ENCODE measurements around the gene KLF1. TPM values are rescaled to one million over a fixed set of nuclear protein-coding genes. Genes with fewer than 3 reads are reported as not detected.
"Not testable (repeated sequence)": the region's sequence is repeated elsewhere in the genome, so short reads cannot be mapped to it uniquely, and the experiment has no call there.

The KLF1 gene
- total RNA-seq, 4 donors from 2014 or later = not detected

DNA sequence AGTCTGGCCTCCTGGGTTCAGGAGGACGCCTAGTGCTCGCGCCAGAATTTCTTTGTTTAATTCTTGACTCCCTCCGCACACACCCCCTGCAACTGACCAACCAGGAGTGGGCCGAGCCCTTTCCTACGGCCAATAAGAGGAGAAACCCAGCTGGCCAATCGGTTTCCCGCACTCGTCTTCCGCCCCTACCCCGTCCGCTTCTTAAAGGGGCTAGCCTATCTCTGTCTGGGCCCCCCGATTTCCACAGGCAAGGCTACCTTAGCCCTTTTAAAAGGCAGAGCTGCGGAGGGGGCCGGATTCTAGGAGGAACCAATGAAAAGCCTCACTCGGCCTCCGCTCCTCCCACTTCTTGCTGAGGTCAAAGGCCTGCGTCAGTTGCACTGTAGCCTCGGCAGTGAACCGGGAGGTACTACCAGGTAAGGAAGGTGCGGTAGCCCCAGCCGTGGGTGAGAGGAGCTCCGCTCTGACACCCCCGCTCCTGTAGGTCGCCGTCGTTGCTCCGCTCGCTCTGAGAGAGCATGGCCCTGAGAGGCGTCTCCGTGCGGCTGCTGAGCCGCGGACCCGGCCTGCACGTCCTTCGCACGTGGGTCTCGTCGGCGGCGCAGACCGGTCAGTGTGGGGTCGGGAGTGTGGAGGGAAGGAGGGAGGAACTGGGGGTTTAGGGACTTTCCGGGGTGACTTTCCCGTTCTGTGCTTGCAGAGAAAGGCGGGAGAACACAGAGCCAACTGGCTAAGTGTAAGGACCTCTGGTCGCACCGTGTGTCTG lies 4.0 kb upstream of the KLF1 start, which contains the start of gene GCDH:
Gene GCDH, plus strand, starts transcription at position 374 of the 766 bp plus-strand sequence. Its CDS starts 145 bp downstream, at position 519.
- peak; percentile 99 for DNase-seq (ENCODE audit: low spot score in 2 of 2)

DNA sequence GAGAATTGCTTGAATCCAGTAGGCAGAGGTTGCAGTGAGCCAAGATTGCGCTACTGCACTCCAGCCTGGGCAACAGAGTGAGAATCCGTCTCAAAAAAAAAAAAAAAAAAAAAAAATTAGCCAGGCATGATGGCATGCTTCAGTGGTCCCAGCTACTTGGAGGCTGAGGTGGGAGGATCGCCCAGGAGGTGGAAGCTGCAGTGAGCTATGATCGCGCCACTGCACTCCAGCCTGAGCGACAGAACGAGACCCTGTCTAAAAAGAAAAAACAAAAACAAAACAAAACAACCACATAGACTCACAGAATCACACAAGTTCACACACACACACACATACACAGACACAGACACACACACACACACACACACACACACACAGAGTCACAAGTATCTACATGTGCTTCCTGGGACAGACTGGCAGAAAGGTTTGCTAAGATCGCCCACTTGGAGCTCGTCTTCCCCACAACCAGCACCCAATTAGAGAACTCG lies 3.3 kb upstream of the KLF1 start:
- Histone ChIP-seq H3K4me3 (peak overlapping the region; percentile 89), H3K36me3 (peaks cover 14% of the 10 kb centered on the region), H3K27ac (peak overlapping the region; percentile 59), H3K4me1 (peaks cover 26% of the 10 kb centered on the region)
- not testable (repeated sequence) for H3K27me3 ChIP-seq; H3K9me3 ChIP-seq; DNase-seq (ENCODE audit: low spot score in 2 of 2)
- 36% methylated on average over 10 of the region's 10 CpGs for WGBS

More for the DNA sequence above, 4.0 kb upstream of the KLF1 start, which contains the start of gene GCDH:
- H3K36me3 ChIP-seq = peaks cover 16% of the 10 kb centered on the region
- peaks cover 3% of the 10 kb centered on the region for H3K27me3 ChIP-seq
- no peaks in the 10 kb centered on the region for H3K9me3 ChIP-seq
- peaks cover 20% of the 10 kb centered on the region for H3K4me1 ChIP-seq
- no peak for TF ChIP-seq EP300 (IDR thresholded peaks at IDR 0.05)
- TF ChIP-seq, protein P1, sequence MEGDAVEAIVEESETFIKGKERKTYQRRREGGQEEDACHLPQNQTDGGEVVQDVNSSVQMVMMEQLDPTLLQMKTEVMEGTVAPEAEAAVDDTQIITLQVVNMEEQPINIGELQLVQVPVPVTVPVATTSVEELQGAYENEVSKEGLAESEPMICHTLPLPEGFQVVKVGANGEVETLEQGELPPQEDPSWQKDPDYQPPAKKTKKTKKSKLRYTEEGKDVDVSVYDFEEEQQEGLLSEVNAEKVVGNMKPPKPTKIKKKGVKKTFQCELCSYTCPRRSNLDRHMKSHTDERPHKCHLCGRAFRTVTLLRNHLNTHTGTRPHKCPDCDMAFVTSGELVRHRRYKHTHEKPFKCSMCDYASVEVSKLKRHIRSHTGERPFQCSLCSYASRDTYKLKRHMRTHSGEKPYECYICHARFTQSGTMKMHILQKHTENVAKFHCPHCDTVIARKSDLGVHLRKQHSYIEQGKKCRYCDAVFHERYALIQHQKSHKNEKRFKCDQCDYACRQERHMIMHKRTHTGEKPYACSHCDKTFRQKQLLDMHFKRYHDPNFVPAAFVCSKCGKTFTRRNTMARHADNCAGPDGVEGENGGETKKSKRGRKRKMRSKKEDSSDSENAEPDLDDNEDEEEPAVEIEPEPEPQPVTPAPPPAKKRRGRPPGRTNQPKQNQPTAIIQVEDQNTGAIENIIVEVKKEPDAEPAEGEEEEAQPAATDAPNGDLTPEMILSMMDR (IDR thresholded peaks at IDR 0.05) = no peak
- TF ChIP-seq POLR2AphosphoS5 (IDR thresholded peaks at IDR 0.05) = peak in 1 of 3 donors; percentile 38
- peak in 1 of 2 donors; percentile 16 for TF ChIP-seq POLR2A (IDR thresholded peaks at IDR 0.05)
- H3K27ac ChIP-seq = peak within 1 kb of the TSS; percentile 77
- H3K4me3 ChIP-seq = peak within 1 kb of the TSS; percentile 89
- 0% methylated on average over 44 of the region's 49 CpGs for WGBS

DNA sequence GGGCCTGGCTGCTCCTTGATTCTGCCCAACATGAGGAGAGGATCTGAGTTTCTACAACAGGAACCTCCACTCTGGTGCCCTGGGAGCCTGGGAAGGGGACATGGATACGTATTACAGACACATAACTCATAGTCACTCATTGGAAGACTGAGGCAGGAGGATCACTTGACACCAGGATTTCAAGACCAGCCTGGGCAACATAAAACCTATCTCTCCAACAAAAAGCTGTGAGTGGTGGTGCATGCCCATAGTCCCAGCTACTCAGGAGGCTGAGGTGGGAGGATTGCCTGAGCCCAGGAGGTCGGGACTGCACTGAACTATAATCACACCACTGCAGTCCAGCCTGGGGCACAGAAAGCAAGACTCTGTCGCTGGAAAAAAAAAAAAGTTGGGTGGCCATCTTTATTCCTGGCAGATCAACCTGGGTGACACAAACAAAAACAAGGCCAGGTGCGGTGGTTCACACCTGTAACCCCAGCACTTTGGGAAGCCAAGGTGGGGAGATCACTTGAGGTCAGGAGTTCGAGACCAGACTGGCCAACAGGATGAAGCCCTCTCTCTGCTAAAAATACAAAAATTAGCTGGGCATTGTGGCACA lies 1.1 kb upstream of the KLF1 start:
- Histone ChIP-seq H3K4me1 (peaks cover 35% of the 10 kb centered on the region), H3K27ac (no peak overlapping the region), H3K9me3 (no peaks in the 10 kb centered on the region), H3K36me3 (peaks cover 1% of the 10 kb centered on the region), H3K27me3 (peaks cover 20% of the 10 kb centered on the region), H3K4me3 (no peak overlapping the region)
- 68% methylated on average over 4 of the region's 5 CpGs for WGBS
- DNase-seq (ENCODE audit: low spot score in 2 of 2) = no peak
- TF ChIP-seq POLR2AphosphoS5 (IDR thresholded peaks at IDR 0.05) (no peak), EP300 (IDR thresholded peaks at IDR 0.05) (no peak), POLR2A (IDR thresholded peaks at IDR 0.05) (no peak)
- TF ChIP-seq, protein P1 (IDR thresholded peaks at IDR 0.05) = no peak

DNA sequence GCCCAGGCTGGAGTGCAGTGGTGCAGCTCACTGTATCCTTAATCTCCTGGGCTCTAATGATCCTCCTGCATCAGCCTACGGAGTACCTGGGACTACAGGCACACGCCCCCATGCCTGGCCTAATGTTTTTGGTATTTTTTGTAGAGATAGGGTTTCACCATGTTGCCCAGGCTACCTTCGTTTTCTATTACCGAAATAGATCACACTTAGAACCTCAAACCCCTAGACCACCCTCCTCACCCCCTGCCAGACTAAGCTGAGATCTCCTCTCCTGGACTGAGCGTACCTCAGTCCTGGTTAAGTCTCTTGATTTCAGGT lies 391 bp downstream of the KLF1 start:
- 78% methylated on average over 5 of the region's 5 CpGs for WGBS
- Histone ChIP-seq H3K9me3 (no peaks in the 10 kb centered on the region), H3K4me1 (peaks cover 28% of the 10 kb centered on the region), H3K36me3 (no peaks in the 10 kb centered on the region), H3K27ac (no peak overlapping the region), H3K4me3 (no peak overlapping the region), H3K27me3 (peaks cover 20% of the 10 kb centered on the region)
- DNase-seq (ENCODE audit: low spot score in 2 of 2) = no peak
- TF ChIP-seq POLR2AphosphoS5 (IDR thresholded peaks at IDR 0.05) (no peak), EP300 (IDR thresholded peaks at IDR 0.05) (no peak)
- TF ChIP-seq, protein P1 (IDR thresholded peaks at IDR 0.05) = no peak

DNA sequence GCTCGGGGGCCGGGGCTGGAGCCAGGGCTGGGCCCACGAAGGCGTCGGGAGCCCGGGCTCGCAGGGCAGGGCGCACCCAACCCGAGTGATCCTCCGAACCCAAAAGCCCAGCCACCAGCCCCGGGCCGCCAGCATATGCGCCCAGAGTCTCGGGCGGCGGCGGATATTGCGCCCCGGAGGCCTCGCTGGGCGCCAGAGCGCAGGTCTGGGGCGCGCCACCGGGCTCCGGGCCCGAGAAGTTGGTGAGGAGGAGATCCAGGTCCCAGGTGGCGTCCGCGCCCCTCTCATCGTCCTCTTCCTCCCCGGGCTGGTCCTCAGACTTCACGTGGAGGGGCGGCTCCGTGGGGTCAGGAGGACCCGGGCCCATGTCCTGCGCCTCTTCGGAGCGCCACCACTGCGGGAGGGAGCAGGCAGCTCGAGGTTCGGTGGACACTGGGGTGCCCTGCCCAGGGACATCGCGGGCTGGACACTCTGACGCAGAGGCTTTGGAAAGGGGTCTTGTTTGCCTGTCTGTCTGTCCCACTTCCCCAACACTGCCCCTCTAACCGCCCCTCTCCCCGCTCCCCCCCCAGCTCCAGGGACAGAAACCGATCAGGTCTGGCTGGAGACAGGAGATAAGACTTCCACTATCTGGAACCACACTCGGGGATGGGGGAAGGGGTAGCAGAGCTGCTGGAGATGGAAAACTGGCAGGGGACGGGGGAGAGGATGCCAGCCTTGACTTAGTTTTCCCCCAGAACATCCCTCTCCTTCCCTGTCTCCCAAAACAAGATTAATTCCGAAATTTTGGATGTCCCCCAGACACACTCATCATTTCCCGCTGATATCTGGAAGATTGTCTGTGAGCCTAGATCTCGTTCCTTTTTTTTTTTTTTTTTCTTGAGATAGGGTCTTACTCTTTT lies 1.0 kb downstream of the KLF1 start:
- Histone ChIP-seq H3K36me3 (no peaks in the 10 kb centered on the region), H3K4me1 (peaks cover 23% of the 10 kb centered on the region), H3K4me3 (peak overlapping the region; percentile 49), H3K27me3 (peaks cover 20% of the 10 kb centered on the region), H3K9me3 (no peaks in the 10 kb centered on the region), H3K27ac (no peak overlapping the region)
- no peak for DNase-seq (ENCODE audit: low spot score in 2 of 2)
- WGBS = 8% methylated on average over 31 of the region's 53 CpGs
- no peak for TF ChIP-seq EP300 (IDR thresholded peaks at IDR 0.05)
- TF ChIP-seq, protein P1 (IDR thresholded peaks at IDR 0.05) = no peak
- TF ChIP-seq POLR2A (IDR thresholded peaks at IDR 0.05) = no peak
- TF ChIP-seq POLR2AphosphoS5 (IDR thresholded peaks at IDR 0.05) = no peak

Data from suprapubic skin (tissue), 4 donors.